Natural killer cell (primary cell): Measurements from ENCODE around the gene SHB. TPM values are rescaled to one million over a fixed set of nuclear protein-coding genes. Genes with fewer than 3 reads are reported as not detected.

Source experiments
- ATAC-seq, 3 donors: fragments of 150-1000 bp in 2 of 3; fragments of 200-7000 bp in 1 of 3; cut with Tn5 transposase; 1 replicate in 1 of 3; 2 replicates in 2 of 3; pipeline ENCODE4 v1.10.0; 2021; ENCODE audit warnings: mild to moderate bottlenecking in 2 of 3, moderate library complexity in 2 of 3
- DNase-seq, 2 donors: peaks; one replicate each; pipeline versions ENCODE4 v3.0.0 to v3.0.0-alpha.2; 2013 to 2021; ENCODE audit warnings: mixed read lengths in 1 of 2
- H3K27ac ChIP-seq: one replicate; pipeline ENCODE4 v1.5.1; 2013; ENCODE audit warnings: mild to moderate bottlenecking, low read length
- H3K27me3 ChIP-seq: one replicate; pipeline ENCODE4 v1.6.1; 2013; ENCODE audit warnings: low read length; ENCODE audit not compliant: control insufficient read depth, insufficient read depth
- H3K36me3 ChIP-seq: one replicate; pipeline ENCODE4 v1.6.1; 2013; ENCODE audit warnings: low read length; ENCODE audit not compliant: control insufficient read depth, insufficient read depth
- H3K4me1 ChIP-seq: one replicate; pipeline ENCODE4 v1.6.1; 2013; ENCODE audit warnings: low read length; ENCODE audit not compliant: control insufficient read depth, insufficient read depth
- H3K4me3 ChIP-seq: one replicate; pipeline ENCODE4 v1.5.1; 2013; ENCODE audit warnings: low read length
- H3K9me3 ChIP-seq: one replicate; pipeline ENCODE4 v1.6.1; 2013; ENCODE audit warnings: low read length; ENCODE audit not compliant: control insufficient read depth, insufficient read depth
- H3K27ac Mint-ChIP-seq, 2 donors: one replicate each; pipeline ENCODE4 v1.8.0; 2022; ENCODE audit warnings: mild to moderate bottlenecking in 2 of 2, mixed read lengths in 2 of 2, moderate library complexity in 1 of 2
- H3K27me3 Mint-ChIP-seq, 2 donors: one replicate each; pipeline ENCODE4 v1.8.0; 2022; ENCODE audit warnings: low read depth in 2 of 2, mixed read lengths in 2 of 2
- H3K36me3 Mint-ChIP-seq: one replicate; pipeline ENCODE4 v1.8.0; 2022; ENCODE audit warnings: mixed read lengths
- H3K4me1 Mint-ChIP-seq, 2 donors: one replicate each; pipeline ENCODE4 v1.8.0; 2022; ENCODE audit warnings: mixed read lengths in 2 of 2
- H3K4me3 Mint-ChIP-seq: one replicate; pipeline ENCODE4 v1.8.0; 2022; ENCODE audit warnings: mild to moderate bottlenecking, moderate library complexity, mixed read lengths
- H3K9me3 Mint-ChIP-seq, 2 donors: one replicate each; pipeline ENCODE4 v1.8.0; 2022; ENCODE audit warnings: mixed read lengths in 2 of 2
- WGBS: methylation state at CpG from one replicate; pipeline ENCODE4 v1.1.7; 2013; ENCODE audit warnings: missing lambda C conversion rate; ENCODE audit not compliant: insufficient coverage; 5-methylcytosine and 5-hydroxymethylcytosine counted together
- intact Hi-C: fragments of 100-400 bp; cut with micrococcal nuclease; formaldehyde crosslinking; loops from one replicate; pipeline ENCODE4 v1.14.2; 2022
- total RNA-seq, 4 donors: library from RNA; stranded (reverse); fragments of 120-200 nt in 1 of 4; gene quantifications; one replicate each; pipeline versions ENCODE4 v1.2.3 to v1.2.4, GENCODE V29; 2013 to 2022
- TF ChIP-seq, protein P1 (sequence below): fragments of 200-600 bp; IDR thresholded peaks from one replicate; pipeline ENCODE4 v1.8.0; 2022; ENCODE audit warnings: antibody characterized with exemption

Gene SHB
- total RNA-seq, 3 donors from 2014 or later (not counting 1 experiment from before 2014, with no cell fraction given), result 2.7 to 7.1 (median 2.9) TPM

GRCh38 chr9:38029915-38030638 lies 39.0 kb downstream of the SHB start:
- TF ChIP-seq, protein P1, sequence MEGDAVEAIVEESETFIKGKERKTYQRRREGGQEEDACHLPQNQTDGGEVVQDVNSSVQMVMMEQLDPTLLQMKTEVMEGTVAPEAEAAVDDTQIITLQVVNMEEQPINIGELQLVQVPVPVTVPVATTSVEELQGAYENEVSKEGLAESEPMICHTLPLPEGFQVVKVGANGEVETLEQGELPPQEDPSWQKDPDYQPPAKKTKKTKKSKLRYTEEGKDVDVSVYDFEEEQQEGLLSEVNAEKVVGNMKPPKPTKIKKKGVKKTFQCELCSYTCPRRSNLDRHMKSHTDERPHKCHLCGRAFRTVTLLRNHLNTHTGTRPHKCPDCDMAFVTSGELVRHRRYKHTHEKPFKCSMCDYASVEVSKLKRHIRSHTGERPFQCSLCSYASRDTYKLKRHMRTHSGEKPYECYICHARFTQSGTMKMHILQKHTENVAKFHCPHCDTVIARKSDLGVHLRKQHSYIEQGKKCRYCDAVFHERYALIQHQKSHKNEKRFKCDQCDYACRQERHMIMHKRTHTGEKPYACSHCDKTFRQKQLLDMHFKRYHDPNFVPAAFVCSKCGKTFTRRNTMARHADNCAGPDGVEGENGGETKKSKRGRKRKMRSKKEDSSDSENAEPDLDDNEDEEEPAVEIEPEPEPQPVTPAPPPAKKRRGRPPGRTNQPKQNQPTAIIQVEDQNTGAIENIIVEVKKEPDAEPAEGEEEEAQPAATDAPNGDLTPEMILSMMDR, result no peak
- ATAC-seq, result no peak

GRCh38 chr9:38027714-38028113 lies 41.3 kb downstream of the SHB start:
- Histone ChIP-seq H3K36me3 (no peaks in the 10 kb centered on the region), H3K4me3 (no peak overlapping the region), H3K27me3 (no peaks in the 10 kb centered on the region), H3K9me3 (no peaks in the 10 kb centered on the region), H3K4me1 (no peaks in the 10 kb centered on the region), H3K27ac (no peak overlapping the region)
- H3K4me1 Mint-ChIP-seq, result peaks cover 6 to 27% of the 10 kb centered on the region in 2 donors
- 92% methylated on average over 6 of the region's 6 CpGs for WGBS
- no peak overlapping the region for H3K4me3 Mint-ChIP-seq
- DNase-seq (no peak), ATAC-seq (no peak)
- no peaks in the 10 kb centered on the region for H3K27me3 Mint-ChIP-seq
- no peak overlapping the region for H3K27ac Mint-ChIP-seq
- no peaks in the 10 kb centered on the region for H3K9me3 Mint-ChIP-seq
- no peaks in the 10 kb centered on the region for H3K36me3 Mint-ChIP-seq
- intact Hi-C loops, result no loop called here
- TF ChIP-seq, protein P1, result no peak

More at GRCh38 chr9:38029915-38030638, 39.0 kb downstream of the SHB start:
- Histone ChIP-seq H3K9me3 (no peaks in the 10 kb centered on the region), H3K27ac (no peak overlapping the region), H3K36me3 (no peaks in the 10 kb centered on the region), H3K4me3 (no peak overlapping the region), H3K4me1 (no peaks in the 10 kb centered on the region), H3K27me3 (no peaks in the 10 kb centered on the region)
- Mint-ChIP-seq H3K27me3 (no peaks in the 10 kb centered on the region), H3K9me3 (no peaks in the 10 kb centered on the region), H3K27ac (no peak overlapping the region), H3K4me3 (no peak overlapping the region), H3K4me1 (peaks cover 0 to 26% of the 10 kb centered on the region in 2 donors), H3K36me3 (no peaks in the 10 kb centered on the region)
- 50% methylated on average over 9 of the region's 9 CpGs for WGBS
- intact Hi-C loops, result no loop called here
- DNase-seq, result no peak

DNA sequence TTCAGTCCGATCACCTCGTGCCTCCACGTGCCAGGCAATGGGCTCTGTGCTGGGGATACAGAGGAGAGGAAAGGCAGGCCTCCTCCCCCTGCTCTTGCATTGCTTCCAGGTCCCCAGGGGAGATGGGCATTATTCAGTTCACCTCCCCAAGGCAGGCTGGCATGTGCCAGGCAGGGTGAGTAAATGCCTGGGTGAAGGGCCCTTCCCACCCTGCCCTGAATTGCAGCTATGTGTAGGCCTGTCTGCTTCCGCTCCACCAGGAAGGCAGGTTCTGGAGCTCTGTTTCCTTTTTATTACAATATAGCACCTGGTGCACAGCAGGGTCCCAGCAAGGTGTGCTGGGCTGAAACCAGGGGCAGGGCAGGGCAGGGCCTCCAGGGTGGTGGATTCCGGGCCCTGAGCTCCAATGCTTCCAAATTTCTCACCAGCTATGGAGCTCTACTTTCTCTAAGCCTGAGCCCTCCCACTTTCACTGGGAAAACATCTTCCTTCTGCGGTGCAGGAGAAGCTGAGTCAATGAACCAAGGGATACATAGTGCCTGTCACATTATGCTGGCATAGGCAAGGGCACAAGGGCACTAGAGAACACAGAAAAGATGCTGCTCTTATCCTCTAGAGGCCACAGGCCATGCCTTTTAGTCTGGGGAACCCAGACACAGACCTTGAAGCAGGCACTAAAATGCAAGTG lies 42.0 kb downstream of the SHB start:
- DNase-seq (no peak), ATAC-seq (no peak)
- 87% methylated on average over 6 of the region's 6 CpGs for WGBS
- Histone ChIP-seq H3K4me1 (no peaks in the 10 kb centered on the region), H3K27me3 (no peaks in the 10 kb centered on the region), H3K36me3 (no peaks in the 10 kb centered on the region), H3K27ac (no peak overlapping the region), H3K9me3 (no peaks in the 10 kb centered on the region), H3K4me3 (no peak overlapping the region)
- no peaks in the 10 kb centered on the region for H3K36me3 Mint-ChIP-seq
- no peak overlapping the region for H3K27ac Mint-ChIP-seq
- peaks cover 6 to 19% of the 10 kb centered on the region in 2 donors for H3K4me1 Mint-ChIP-seq
- no peaks in the 10 kb centered on the region for H3K9me3 Mint-ChIP-seq
- no peak overlapping the region for H3K4me3 Mint-ChIP-seq
- TF ChIP-seq, protein P1, result no peak
- no peaks in the 10 kb centered on the region for H3K27me3 Mint-ChIP-seq
- intact Hi-C loops, result no loop called here
